ENCODE data around the gene NRXN3. TPM values are rescaled to one million over a fixed set of nuclear protein-coding genes. Genes with fewer than 3 reads are reported as not detected.

The NRXN3 gene
- total and polyA plus RNA-seq, 2 of the 13 experiments (the other 11 are each of a cell fraction or from before 2014, with no cell fraction given), result 0.03 TPM; not detected in 1

DNA sequence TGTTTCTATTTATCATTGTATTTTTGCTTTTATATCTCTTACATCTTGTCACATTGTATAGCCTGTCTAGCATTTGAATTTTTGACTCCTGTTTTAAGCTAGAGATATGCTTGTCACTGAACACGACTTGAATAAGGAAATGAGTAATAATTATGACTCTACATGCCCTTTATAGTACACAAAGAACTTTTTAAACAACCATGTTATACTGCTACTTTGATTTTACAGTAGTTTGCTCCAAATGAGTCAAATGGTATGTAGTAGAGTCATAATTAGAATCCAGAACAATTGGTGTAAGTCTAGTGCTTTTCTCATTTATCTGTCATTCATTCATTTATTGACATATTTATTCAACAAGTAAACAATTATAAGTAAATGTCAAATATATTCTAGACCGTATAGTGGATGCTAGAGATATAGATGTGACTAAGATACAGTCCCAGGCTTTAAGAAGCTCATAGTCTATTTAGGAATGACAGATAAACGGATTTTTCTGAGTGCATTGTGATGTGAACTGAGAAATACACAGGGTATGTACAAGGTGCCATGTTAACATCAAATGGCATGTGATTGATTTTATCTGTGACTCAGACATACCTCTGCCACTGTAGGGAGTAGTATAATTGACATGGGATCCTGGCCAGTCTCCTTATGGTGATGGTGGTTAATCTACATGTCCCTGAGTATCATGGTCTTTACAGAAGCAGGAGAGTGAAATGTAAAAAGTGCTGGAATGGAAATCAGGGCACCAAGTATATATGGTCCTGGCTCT lies 1241.4 kb downstream of the NRXN3 start:
- no peaks in the 10 kb centered on the region for H3K79me2 ChIP-seq (ENCODE audit: insufficient read depth, low read length)
- no peak overlapping the region for H3K27ac ChIP-seq (ENCODE audit: extremely low read length, insufficient read depth, low read length)
- POLR2A ChIA-PET, result no interaction called here
- no TSS peak for BruUV-seq (replicated peaks)
- no peak for DNase-seq (ENCODE audit: low spot score)
- CTCF ChIA-PET (ENCODE audit: low intra/inter-chr PET ratio, low total read pairs), result no interaction called here
- peaks cover 67% of the 10 kb centered on the region for H3K9me3 ChIP-seq (ENCODE audit: low read length)
- H3K9ac ChIP-seq (ENCODE audit: insufficient read depth, low read depth, low read length), result no peak overlapping the region
- H3K4me3 ChIP-seq (replicated peaks in 1 of 3; ENCODE audit: insufficient read depth in 1 of 3, low read depth in 2 of 3, low read length in 3 of 3), result no peak overlapping the region
- no peaks in the 10 kb centered on the region for H3K27me3 ChIP-seq (ENCODE audit: control insufficient read depth in 1 of 2, insufficient read depth in 2 of 2, low read length in 2 of 2)
- FAIRE-seq, result no peak
- intact Hi-C loops (cut with micrococcal nuclease; ENCODE audit: unreplicated experiment), result no loop called here
- H3K4me1 ChIP-seq (ENCODE audit: insufficient read depth, low read length), result no peaks in the 10 kb centered on the region
- H3K36me3 ChIP-seq (replicated peaks in 1 of 2; ENCODE audit: control insufficient read depth in 1 of 2, insufficient read depth in 2 of 2, low read length in 2 of 2), result no peaks in the 10 kb centered on the region
- ATAC-seq, result no peak
- TF ChIP-seq ZSCAN9 (CRISPR knock-in tag; IDR thresholded peaks at IDR 0.05; ENCODE audit: borderline replicate concordance) (no peak), PHF20 (CRISPR knock-in tag; IDR thresholded peaks at IDR 0.05) (no peak), HNRNPLL (IDR thresholded peaks at IDR 0.05; ENCODE audit: low read depth, low read length, poor library complexity, severe bottlenecking) (no peak), ZNF160 (CRISPR knock-in tag; IDR thresholded peaks at IDR 0.05) (no peak), ATF1 (CRISPR knock-in tag; IDR thresholded peaks at IDR 0.05) (no peak), MEF2D (CRISPR knock-in tag; IDR thresholded peaks at IDR 0.05) (no peak), ZIK1 (CRISPR knock-in tag; IDR thresholded peaks at IDR 0.05; ENCODE audit: borderline replicate concordance, low read depth) (no peak), ZNF282 (IDR thresholded peaks at IDR 0.05; ENCODE audit: partially characterized antibody) (no peak), ATF7 (IDR thresholded peaks at IDR 0.05) (no peak), ATF7 (CRISPR knock-in tag; IDR thresholded peaks at IDR 0.05) (no peak), GABPB1 (CRISPR knock-in tag; IDR thresholded peaks at IDR 0.05) (no peak)
- TF ChIP-seq, protein P1, sequence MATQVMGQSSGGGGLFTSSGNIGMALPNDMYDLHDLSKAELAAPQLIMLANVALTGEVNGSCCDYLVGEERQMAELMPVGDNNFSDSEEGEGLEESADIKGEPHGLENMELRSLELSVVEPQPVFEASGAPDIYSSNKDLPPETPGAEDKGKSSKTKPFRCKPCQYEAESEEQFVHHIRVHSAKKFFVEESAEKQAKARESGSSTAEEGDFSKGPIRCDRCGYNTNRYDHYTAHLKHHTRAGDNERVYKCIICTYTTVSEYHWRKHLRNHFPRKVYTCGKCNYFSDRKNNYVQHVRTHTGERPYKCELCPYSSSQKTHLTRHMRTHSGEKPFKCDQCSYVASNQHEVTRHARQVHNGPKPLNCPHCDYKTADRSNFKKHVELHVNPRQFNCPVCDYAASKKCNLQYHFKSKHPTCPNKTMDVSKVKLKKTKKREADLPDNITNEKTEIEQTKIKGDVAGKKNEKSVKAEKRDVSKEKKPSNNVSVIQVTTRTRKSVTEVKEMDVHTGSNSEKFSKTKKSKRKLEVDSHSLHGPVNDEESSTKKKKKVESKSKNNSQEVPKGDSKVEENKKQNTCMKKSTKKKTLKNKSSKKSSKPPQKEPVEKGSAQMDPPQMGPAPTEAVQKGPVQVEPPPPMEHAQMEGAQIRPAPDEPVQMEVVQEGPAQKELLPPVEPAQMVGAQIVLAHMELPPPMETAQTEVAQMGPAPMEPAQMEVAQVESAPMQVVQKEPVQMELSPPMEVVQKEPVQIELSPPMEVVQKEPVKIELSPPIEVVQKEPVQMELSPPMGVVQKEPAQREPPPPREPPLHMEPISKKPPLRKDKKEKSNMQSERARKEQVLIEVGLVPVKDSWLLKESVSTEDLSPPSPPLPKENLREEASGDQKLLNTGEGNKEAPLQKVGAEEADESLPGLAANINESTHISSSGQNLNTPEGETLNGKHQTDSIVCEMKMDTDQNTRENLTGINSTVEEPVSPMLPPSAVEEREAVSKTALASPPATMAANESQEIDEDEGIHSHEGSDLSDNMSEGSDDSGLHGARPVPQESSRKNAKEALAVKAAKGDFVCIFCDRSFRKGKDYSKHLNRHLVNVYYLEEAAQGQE (IDR thresholded peaks at IDR 0.05; ENCODE audit: borderline replicate concordance in 1 of 2, low read depth in 1 of 2, low read length in 2 of 2), result no peak
- TF ChIP-seq, protein P2, sequence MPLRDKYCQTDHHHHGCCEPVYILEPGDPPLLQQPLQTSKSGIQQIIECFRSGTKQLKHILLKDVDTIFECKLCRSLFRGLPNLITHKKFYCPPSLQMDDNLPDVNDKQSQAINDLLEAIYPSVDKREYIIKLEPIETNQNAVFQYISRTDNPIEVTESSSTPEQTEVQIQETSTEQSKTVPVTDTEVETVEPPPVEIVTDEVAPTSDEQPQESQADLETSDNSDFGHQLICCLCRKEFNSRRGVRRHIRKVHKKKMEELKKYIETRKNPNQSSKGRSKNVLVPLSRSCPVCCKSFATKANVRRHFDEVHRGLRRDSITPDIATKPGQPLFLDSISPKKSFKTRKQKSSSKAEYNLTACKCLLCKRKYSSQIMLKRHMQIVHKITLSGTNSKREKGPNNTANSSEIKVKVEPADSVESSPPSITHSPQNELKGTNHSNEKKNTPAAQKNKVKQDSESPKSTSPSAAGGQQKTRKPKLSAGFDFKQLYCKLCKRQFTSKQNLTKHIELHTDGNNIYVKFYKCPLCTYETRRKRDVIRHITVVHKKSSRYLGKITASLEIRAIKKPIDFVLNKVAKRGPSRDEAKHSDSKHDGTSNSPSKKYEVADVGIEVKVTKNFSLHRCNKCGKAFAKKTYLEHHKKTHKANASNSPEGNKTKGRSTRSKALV (CRISPR knock-in tag; IDR thresholded peaks at IDR 0.05), result no peak
- TF ChIP-seq, protein P3, sequence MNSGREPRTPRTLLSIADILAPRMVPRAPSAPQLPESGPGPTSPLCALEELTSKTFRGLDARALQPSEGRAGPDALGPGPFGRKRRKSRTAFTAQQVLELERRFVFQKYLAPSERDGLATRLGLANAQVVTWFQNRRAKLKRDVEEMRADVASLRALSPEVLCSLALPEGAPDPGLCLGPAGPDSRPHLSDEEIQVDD (CRISPR knock-in tag; IDR thresholded peaks at IDR 0.05; ENCODE audit: borderline replicate concordance), result no peak
- 3% methylated on average over 3 of the region's 3 CpGs for WGBS (ENCODE audit: low lambda C conversion rate)
- H4K20me1 ChIP-seq (ENCODE audit: insufficient read depth, low read length), result no peaks in the 10 kb centered on the region
- no peak overlapping the region for H3K4me2 ChIP-seq (ENCODE audit: low read depth, low read length)
- H2AFZ ChIP-seq (ENCODE audit: low read length), result no peak overlapping the region
- in situ Hi-C loops (cut with HindIII; ENCODE audit: extremely low pct_ligation_motif_present, low pct_unique_long_range_greater_than_20kb), result no loop called here

Data from HepG2 (cell line).